Heart left ventricle (tissue), 16 donors: ENCODE measurements around the gene WFDC12. TPM values are rescaled to one million over a fixed set of nuclear protein-coding genes. Genes with fewer than 3 reads are reported as not detected.
"Not testable (repeated sequence)": the region's sequence is repeated elsewhere in the genome, so short reads cannot be mapped to it uniquely, and the experiment has no call there.

Experiments
- ATAC-seq, 4 donors: fragments of 200-7000 bp; cut with Tn5 transposase; one replicate each; pipeline ENCODE4 v1.9.1; 2020 to 2022; ENCODE audit warnings: moderate library complexity in 4 of 4, mild to moderate bottlenecking in 3 of 4, moderate number of reproducible peaks in 1 of 4
- DNase-seq, 5 donors: peaks; one replicate each; pipeline ENCODE4 v3.0.0-alpha.2; 2020
- H3K27ac ChIP-seq, 12 donors: fragments of 200-600 bp; sonication (generic) in 4 of 12; one replicate each; pipeline versions ENCODE4 v1.5.0 to v1.8.0; 2016 to 2022; ENCODE audit warnings: mild to moderate bottlenecking in 2 of 12
- H3K27me3 ChIP-seq, 9 donors: fragments of 200-600 bp; sonication (generic) in 2 of 9; one replicate each; pipeline versions ENCODE4 v1.5.1 to v1.8.0; 2016 to 2022; ENCODE audit warnings: mild to moderate bottlenecking in 3 of 9
- H3K36me3 ChIP-seq, 9 donors: fragments of 200-600 bp; sonication (generic) in 2 of 9; one replicate each; pipeline versions ENCODE4 v1.5.0 to v1.8.0; 2018 to 2022; ENCODE audit warnings: mild to moderate bottlenecking in 2 of 9
- H3K4me1 ChIP-seq, 12 donors: fragments of 200-600 bp; sonication (generic) in 4 of 12; one replicate each; pipeline versions ENCODE4 v1.5.0 to v1.8.0; 2016 to 2022; ENCODE audit warnings: mild to moderate bottlenecking in 3 of 12
- H3K4me3 ChIP-seq, 12 donors: fragments of 200-600 bp; sonication (generic) in 4 of 12; one replicate each; pipeline versions ENCODE4 v1.5.0 to v1.8.0; 2017 to 2022; ENCODE audit warnings: mild to moderate bottlenecking in 9 of 12, moderate library complexity in 4 of 12
- H3K9me3 ChIP-seq, 12 donors: fragments of 200-600 bp; sonication (generic) in 4 of 12; one replicate each; pipeline versions ENCODE4 v1.5.0 to v1.8.0; 2016 to 2022; ENCODE audit warnings: mild to moderate bottlenecking in 1 of 12
- CTCF ChIP-seq, 12 donors: fragments of 200-600 bp; sonication (generic) in 4 of 12; IDR thresholded peaks; one replicate each; pipeline versions ENCODE4 v1.5.0 to v1.8.0; 2018 to 2022; ENCODE audit warnings: antibody characterized with exemption in 12 of 12, mild to moderate bottlenecking in 5 of 12
- POLR2A ChIP-seq, 2 donors: fragments of 450-650 bp; IDR thresholded peaks; one replicate each; pipeline ENCODE4 v1.6.1; 2017; ENCODE audit warnings: antibody characterized with exemption in 2 of 2, mild to moderate bottlenecking in 2 of 2, moderate library complexity in 2 of 2
- WGBS, 4 donors: extraction: QIAGEN DNeasy Blood & Tissue Kit in 2 of 4; methylation state at CpG; one replicate each; pipeline versions ENCODE4 v1.1.5 to v1.1.7; 2013 to 2018; 5-methylcytosine and 5-hydroxymethylcytosine counted together
- intact Hi-C, 10 donors: fragments of 100-400 bp; cut with DNase I; formaldehyde crosslinking; loops; one replicate each; pipeline versions ENCODE4 v1.11.1 to v1.14.2; 2022
- polyA plus RNA-seq, 2 donors: library from polyadenylated mRNA; stranded (reverse); fragments of 200-250 nt; gene quantifications; one replicate each; pipeline ENCODE4 v1.2.3, GENCODE V29; 2013
- total RNA-seq, 9 donors: library from RNA; depleted of rRNA in 2 of 9; stranded (reverse); fragments of >200 nt in 2 of 9; fragmentation: NEBNext Ultra II Directional in 3 of 9; extraction: Animal tissue kit (Norgen Biotek cat#: 25700) in 3 of 9; gene quantifications; one replicate each; pipeline versions ENCODE4 v1.1.0 to v1.2.4, GENCODE V29; 2016 to 2023
- donor health status: ischemic (EF 13 %, LVEDD 7.1; RV severe dilation, severe dysfunction).
- donor health status: healthy with polysubstance abuse.
- donor health status: DM: no; HTN: yes; CAD: no.
- donor health status: DM: no; HTN: no; CAD: no.
- donor health status: ischemic (EF 25% LVEDD 6.9; RV normal size, moderate dysfunction).
- donor health status: ischemic (EF 25% LVEDD 5.7; RV mildly dilated, moderate dysfunction).
- donor health status: healthy.
- donor health status: DM: yes; HTN: yes; CAD: no.
- donor health status: ischemic (EF 35%, LVEDD 5.7; RV mildly dilated, moderate dysfunction).
- donor health status: nonischemic (EF 11% LVEDD 7.7; RV severe dilation, severe dysfunction).
- donor health status: DM: yes; HTN: yes; CAD: no.
- donor health status: PGD.
- donor health status: ischemic (EF 29% LVEDD 5.4; RV normal size, mild dysfunction).
- donor health status: nonischemic (EF 23%, LVEDD 6.1; RV moderate dilation, normal function).

Gene WFDC12
- total and polyA plus RNA-seq, 11 donors, result not detected

- Histone ChIP-seq H3K4me1 (peaks cover 0 to 4% (median 0%) of the 10 kb centered on the region in 12 donors), H3K9me3 (peaks cover 0 to 43% (median 12%) of the 10 kb centered on the region in 12 donors), H3K27ac (no peak overlapping the region), H3K27me3 (no peaks in the 10 kb centered on the region), H3K4me3 (no peak overlapping the region), H3K36me3 (no peaks in the 10 kb centered on the region)
- intact Hi-C loops, result loop anchor here in 1 of 10 donors (10.0 kb wide), 1 partner anchor 57 kb away; no protein-coding TSS in a partner anchor
- DNase-seq (no peak), ATAC-seq (no peak)
- TF ChIP-seq POLR2A (IDR thresholded peaks at IDR 0.05) (no peak), CTCF (IDR thresholded peaks at IDR 0.05) (no peak)
- 13 to 48% (median 38%) methylated on average over 1 of the region's 1 CpG for WGBS, 4 donors
Observed at GRCh38 chr20:45157962-45158361, 33.7 kb upstream of the WFDC12 start.

GRCh38 chr20:45156713-45157112, 32.4 kb upstream of the WFDC12 start:
- Histone ChIP-seq H3K4me1 (peaks cover 0 to 4% (median 0%) of the 10 kb centered on the region in 12 donors), H3K4me3 (no peak overlapping the region), H3K27me3 (no peaks in the 10 kb centered on the region), H3K9me3 (peaks cover 0 to 32% (median 12%) of the 10 kb centered on the region in 12 donors), H3K27ac (no peak overlapping the region), H3K36me3 (no peaks in the 10 kb centered on the region)
- intact Hi-C loops, result loop anchor here in 1 of 10 donors (10.0 kb wide), 1 partner anchor 58 kb away; no protein-coding TSS in a partner anchor
- TF ChIP-seq CTCF (IDR thresholded peaks at IDR 0.05) (no peak), POLR2A (IDR thresholded peaks at IDR 0.05) (no peak)
- ATAC-seq, result no peak
- no peak for DNase-seq
- WGBS, 4 donors, result 41 to 58% (median 51%) methylated on average over 2 of the region's 2 CpGs

GRCh38 chr20:45154794-45155193, 30.5 kb upstream of the WFDC12 start:
- peaks cover 0 to 18% (median 9%) of the 10 kb centered on the region in 12 donors for H3K9me3 ChIP-seq
- not testable (repeated sequence) for ATAC-seq, H3K36me3 ChIP-seq, H3K4me1 ChIP-seq, H3K4me3 ChIP-seq, DNase-seq, H3K27ac ChIP-seq, H3K27me3 ChIP-seq
- 77 to 96% (median 91%) methylated on average over 1 of the region's 1 CpG for WGBS, 4 donors
- intact Hi-C loops, result loop anchor here in 1 of 10 donors (10.0 kb wide), 1 partner anchor 60 kb away; no protein-coding TSS in a partner anchor

GRCh38 chr20:45154183-45154582, 29.9 kb upstream of the WFDC12 start:
- peaks cover 0 to 12% (median 6%) of the 10 kb centered on the region in 12 donors for H3K9me3 ChIP-seq
- intact Hi-C loops, result loop anchor here in 1 of 10 donors (10.0 kb wide), 1 partner anchor 61 kb away; no protein-coding TSS in a partner anchor
- peaks cover 0 to 4% (median 0%) of the 10 kb centered on the region in 12 donors for H3K4me1 ChIP-seq
- WGBS, 4 donors, result 54 to 73% (median 67%) methylated on average over 3 of the region's 3 CpGs
- ATAC-seq (no peak), DNase-seq (no peak)
- TF ChIP-seq POLR2A (IDR thresholded peaks at IDR 0.05) (no peak), CTCF (IDR thresholded peaks at IDR 0.05) (no peak)
- peaks cover 0 to 4% (median 0%) of the 10 kb centered on the region in 9 donors for H3K27me3 ChIP-seq
- no peak overlapping the region for H3K27ac ChIP-seq
- no peaks in the 10 kb centered on the region for H3K36me3 ChIP-seq
- no peak overlapping the region for H3K4me3 ChIP-seq
